AG04449 (cell line): ENCODE data around the gene GBP3.
"Not testable (repeated sequence)": the region's sequence is repeated elsewhere in the genome, so short reads cannot be mapped to it uniquely, and the experiment has no call there.

ENCODE experiments used
- CTCF ChIA-PET: fragments of 350-600 bp; formaldehyde crosslinking; extraction: SDS; loops from one replicate; lab custom pipeline; 2021; ENCODE audit warnings: antibody characterized with exemption; lab: Yijun Ruan, JAX
- POLR2A ChIA-PET: fragments of 400-600, 350-600 bp; formaldehyde crosslinking; extraction: SDS; loops from one replicate; lab custom pipeline; 2020; ENCODE audit warnings: antibody characterized with exemption, inconsistent platforms; lab: Yijun Ruan, JAX
- DNase-seq: peaks from one replicate; pipeline ENCODE4 v3.0.0-alpha.2; 2010; ENCODE audit warnings: low read depth, low spot score
- H3K4me3 ChIP-seq: 2 replicates; pipeline ENCODE4 v1.5.1; 2011; ENCODE audit warnings: low read depth, mild to moderate bottlenecking, control low read depth, low read length
- CTCF ChIP-seq: IDR thresholded peaks from one replicate; pipeline ENCODE4 v1.5.1; 2011; ENCODE audit warnings: mild to moderate bottlenecking, moderate library complexity, low read length, control low read depth, inconsistent platforms; ENCODE audit not compliant: insufficient read depth; ENCODE audit errors: missing control alignments

The GBP3 gene

GRCh38 chr1:89047734-89048133 lies 25.1 kb upstream of the GBP3 start:
- CTCF ChIA-PET, result no interaction called here
- H3K4me3 ChIP-seq, result no peak overlapping the region
- no peak for TF ChIP-seq CTCF
- no peak for DNase-seq
- POLR2A ChIA-PET, result no interaction called here

- DNase-seq, CTCF ChIA-PET, H3K4me3 ChIP-seq, POLR2A ChIA-PET: not testable (repeated sequence)
Observed at GRCh38 chr1:89046318-89047183, 23.9 kb upstream of the GBP3 start.

DNA sequence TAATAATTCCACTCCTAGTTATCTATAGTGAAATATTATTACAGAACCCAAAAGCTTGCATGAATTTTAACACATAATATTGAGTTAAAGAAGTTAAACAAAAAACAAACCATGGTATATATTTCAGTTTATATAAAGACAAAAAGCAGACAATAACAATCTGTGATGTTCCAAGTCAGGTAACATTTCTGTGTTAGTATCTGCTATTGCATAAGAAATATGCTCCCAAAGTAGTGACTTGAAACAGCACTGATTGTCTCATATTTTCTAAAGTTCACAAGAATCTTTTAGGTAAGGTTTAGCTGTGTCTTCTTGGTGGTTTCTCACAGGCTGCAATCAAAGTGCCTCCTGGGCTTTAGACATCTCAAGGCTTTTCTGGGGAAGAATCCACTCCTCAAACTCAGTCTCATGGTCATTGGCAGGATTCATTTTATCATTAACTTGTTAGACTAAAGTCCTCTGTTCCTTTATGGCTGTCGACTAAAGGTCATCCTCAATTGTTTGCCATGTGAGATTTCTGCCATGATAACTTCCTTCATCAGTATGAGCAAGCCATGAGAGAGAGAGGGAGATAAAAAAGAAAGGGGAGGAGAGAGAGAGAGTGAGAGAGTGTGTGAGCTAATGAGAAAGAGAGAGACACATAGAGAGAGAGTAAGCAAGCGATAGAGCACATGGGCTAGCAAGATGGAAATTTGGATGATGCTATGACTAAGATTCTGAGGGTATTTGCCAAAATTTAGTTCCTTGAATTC lies 22.5 kb upstream of the GBP3 start:
- H3K4me3 ChIP-seq, result no peak overlapping the region
- POLR2A ChIA-PET, result no interaction called here
- CTCF ChIA-PET, result no interaction called here
- DNase-seq, result no peak
- TF ChIP-seq CTCF, result no peak

GRCh38 chr1:89043940-89044339 lies 21.3 kb upstream of the GBP3 start:
- ChIA-PET CTCF (no interaction called here), POLR2A (interaction anchor here (0.6 kb wide), 1 partner anchor 119 kb away, joined by 3 read pairs; no protein-coding TSS in a partner anchor)
- TF ChIP-seq CTCF, result no peak
- no peak overlapping the region for H3K4me3 ChIP-seq
- DNase-seq, result no peak

DNA sequence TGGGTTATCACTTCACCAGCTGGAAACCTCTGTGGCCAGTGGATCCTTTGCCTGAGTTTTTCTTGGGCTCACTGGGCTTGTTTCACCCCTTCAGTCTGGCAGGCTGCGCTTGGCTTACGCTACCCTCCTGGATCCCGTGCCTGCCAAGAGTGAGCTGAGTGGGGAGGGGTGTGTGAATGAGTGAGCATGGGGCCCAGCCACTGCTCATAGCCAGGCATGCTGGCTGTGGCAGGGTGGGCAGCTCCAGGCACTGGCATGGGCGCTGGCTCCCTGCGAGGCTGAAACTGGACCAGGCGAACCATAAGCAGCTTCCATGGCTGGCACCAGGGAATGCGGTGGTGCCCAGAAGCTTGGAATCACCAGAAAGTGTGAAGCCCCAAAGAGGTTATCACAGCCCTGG lies 19.8 kb upstream of the GBP3 start:
- ChIA-PET POLR2A (no interaction called here), CTCF (no interaction called here)
- TF ChIP-seq CTCF, result no peak
- H3K4me3 ChIP-seq, result no peak overlapping the region
- no peak for DNase-seq

DNA sequence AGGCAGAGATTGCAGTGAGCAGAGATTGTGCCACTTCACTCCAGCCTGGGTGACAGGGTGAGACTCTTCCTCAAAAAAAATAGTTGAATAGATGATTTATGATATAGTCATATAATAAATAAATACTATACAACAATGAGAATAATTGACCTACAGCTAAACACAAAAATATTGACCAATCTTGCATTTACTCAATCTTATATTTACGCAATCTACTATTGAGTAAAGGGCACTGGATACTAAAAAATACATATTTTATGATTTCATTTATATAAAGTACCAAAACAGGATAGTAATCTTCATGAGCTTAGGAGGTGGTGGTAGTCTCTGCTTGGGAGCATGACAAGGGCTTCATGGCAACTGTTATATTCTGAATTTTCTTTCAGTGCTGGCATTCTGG lies 19.1 kb upstream of the GBP3 start:
- CTCF ChIA-PET, result interaction anchor here (1.2 kb wide), 1 partner anchor 58 kb away, joined by 3 read pairs; no protein-coding TSS in a partner anchor
- no peak for TF ChIP-seq CTCF
- no peak overlapping the region for H3K4me3 ChIP-seq
- DNase-seq, result no peak
- POLR2A ChIA-PET, result interaction anchor here (1.1 kb wide), 1 partner anchor 20 kb away, joined by 5 read pairs; no protein-coding TSS in a partner anchor
